Activated CD4-positive, alpha-beta T cell treated with anti-CD3 and anti-CD28 coated beads for 48 hours (primary cell): ENCODE data around the gene SPRR1A.

Source experiments
- DNase-seq: peaks from one replicate; pipeline ENCODE4 v3.0.0-alpha.2; 2020

SPRR1A gene

DNA sequence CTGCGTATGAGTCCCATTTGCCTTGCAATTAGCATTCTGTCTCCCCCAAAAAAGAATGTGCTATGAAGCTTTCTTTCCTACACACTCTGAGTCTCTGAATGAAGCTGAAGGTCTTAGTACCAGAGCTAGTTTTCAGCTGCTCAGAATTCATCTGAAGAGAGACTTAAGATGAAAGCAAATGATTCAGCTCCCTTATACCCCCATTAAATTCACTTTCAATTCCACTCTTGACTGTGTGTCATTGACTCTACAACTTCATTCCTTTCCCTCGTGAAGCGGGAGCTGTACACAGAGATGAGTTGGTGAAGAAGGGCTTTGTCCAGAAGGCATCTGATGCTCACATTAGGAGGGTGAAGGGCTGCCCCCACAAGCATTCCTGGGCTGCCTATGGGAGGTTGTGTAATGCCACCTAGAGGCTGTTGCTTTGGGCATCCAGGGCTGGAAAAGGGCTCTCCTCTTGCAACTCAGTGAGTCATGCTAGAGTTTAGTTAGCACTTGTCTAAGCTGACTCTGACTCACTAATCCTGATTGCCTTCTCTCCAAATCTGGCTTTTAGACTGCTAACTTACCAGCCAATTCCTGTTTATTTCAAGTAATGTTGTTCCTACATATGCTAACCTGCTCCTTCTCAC is 48.9 kb downstream of the SPRR1A start:
- no peak for DNase-seq

GRCh38 chr1:153035211-153035610 is 51.3 kb downstream of the SPRR1A start:
- no peak for DNase-seq
